Measurements from ENCODE around the gene UBE4B.
"Not testable (repeated sequence)": the region's sequence is repeated elsewhere in the genome, so short reads cannot be mapped to it uniquely, and the experiment has no call there.

The UBE4B gene

GRCh38 chr1:10032590-10033358 lies at the start of gene UBE4B:
UBE4B (plus strand) TSS chr1:10032958; CDS start chr1:10033671, 713 bp downstream.
- DNase-seq (ENCODE audit: low read depth, low spot score) = peak; percentile 96

DNA sequence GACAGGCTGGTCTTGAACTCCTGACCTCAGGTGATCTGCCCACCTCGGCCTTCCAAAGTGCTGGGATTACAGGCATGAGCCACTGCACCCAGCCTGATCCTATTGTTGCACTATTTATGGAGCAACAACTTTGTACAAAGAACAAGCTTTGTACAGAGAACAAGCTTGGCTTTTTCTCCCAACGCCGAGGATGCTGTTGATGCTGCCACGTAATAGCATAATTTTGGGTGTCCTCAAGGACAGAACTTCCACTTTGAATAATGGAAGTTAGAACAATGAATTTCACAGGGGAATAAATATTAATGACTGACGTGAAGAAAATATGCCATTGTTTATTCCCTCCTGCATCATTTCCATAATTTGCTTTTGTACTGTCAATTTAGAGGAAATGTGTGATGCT lies 48.5 kb upstream of the UBE4B start:
- no peak for DNase-seq (ENCODE audit: low read depth, low spot score)

GRCh38 chr1:9985001-9985400 lies 47.8 kb upstream of the UBE4B start:
- no peak for DNase-seq (ENCODE audit: low read depth, low spot score)

DNA sequence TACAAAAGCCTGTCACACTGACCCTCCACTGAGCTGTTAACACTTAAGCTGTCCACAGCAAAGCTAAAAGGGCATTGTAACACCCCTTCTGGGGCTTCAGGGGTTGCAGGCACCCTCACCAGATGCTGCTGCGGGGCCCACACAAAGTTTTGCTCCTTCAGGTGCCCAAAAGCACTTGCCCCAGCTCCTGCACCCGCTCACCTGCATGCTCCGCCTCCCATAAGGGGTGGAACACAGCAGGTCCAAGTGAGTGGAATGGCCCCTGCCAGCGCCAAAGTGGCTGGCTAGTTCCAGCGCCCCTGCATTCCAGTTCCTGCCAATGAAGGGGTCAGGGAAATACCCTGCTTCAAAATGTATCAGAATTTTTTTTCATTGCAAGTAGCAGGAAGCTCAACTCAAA lies 43.0 kb upstream of the UBE4B start:
- no peak for DNase-seq (ENCODE audit: low read depth, low spot score)

GRCh38 chr1:9990944-9991343 lies 41.8 kb upstream of the UBE4B start:
- DNase-seq (ENCODE audit: low read depth, low spot score) = no peak

DNA sequence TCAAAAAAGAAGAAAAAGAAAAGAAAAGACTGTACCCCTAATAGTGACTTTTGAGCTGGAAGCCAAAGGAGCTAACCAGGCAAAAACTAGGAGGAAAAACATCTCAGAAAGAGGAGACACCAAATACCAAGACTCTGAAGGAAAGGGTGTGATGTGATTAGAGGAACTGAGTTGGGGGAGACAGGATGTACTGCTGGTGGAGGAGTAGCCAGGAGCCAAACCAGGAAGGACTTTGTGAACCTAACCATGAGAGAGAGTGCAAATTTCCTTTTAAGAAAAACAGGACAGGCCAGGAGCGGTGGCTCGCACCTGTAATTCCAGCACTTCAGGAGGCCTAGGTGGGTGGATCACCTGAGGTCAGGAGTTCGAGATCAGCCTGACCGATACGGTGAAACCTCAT lies 39.8 kb upstream of the UBE4B start:
- no peak for DNase-seq (ENCODE audit: low read depth, low spot score)

GRCh38 chr1:9993561-9994075 lies 39.1 kb upstream of the UBE4B start:
- no peak for DNase-seq (ENCODE audit: low read depth, low spot score)

- DNase-seq (ENCODE audit: low read depth, low spot score) = no peak
Observed at GRCh38 chr1:9996624-9997582, 35.9 kb upstream of the UBE4B start, which contains the start of gene RBP7. RBP7 (plus strand) TSS chr1:9997228; CDS start chr1:9997259, 31 bp downstream.

DNA sequence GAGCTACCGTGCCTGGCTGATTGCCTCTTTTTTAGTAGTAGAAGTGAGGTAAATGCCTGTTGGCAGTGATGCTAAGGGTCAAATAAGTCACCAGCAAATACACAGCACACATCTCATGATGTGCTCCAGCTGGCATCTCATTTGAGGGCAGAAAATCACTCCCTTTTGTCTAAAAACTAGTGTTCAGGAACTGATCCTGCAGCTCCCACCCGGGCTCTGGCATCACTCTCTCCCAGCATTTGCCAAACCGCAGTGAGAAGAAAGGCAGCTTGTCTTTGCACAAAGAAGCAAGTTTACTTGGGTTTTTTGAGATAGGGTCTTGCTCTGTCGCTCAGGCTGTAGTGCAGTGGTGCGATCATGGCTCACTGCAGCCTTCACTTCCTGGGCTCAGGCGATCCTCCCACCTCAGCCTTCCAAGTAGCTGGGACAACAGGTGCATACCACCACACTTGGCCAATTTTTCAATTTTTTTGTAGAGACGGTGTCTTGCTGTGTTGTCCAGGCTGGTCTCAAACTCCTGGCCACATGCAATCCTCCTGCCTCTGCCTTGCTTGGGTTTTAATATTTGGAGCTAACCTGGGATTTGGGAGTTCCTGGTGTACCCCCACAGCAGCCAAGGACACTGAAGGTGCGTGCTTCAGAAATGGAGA lies 31.6 kb upstream of the UBE4B start:
- DNase-seq (ENCODE audit: low read depth, low spot score) = no peak

GRCh38 chr1:10005248-10005647 lies 27.5 kb upstream of the UBE4B start:
- not testable (repeated sequence) for DNase-seq (ENCODE audit: low read depth, low spot score)

GRCh38 chr1:10007169-10007568 lies 25.6 kb upstream of the UBE4B start:
- no peak for DNase-seq (ENCODE audit: low read depth, low spot score)

GRCh38 chr1:10014016-10014415 lies 18.7 kb upstream of the UBE4B start:
- no peak for DNase-seq (ENCODE audit: low read depth, low spot score)

DNA sequence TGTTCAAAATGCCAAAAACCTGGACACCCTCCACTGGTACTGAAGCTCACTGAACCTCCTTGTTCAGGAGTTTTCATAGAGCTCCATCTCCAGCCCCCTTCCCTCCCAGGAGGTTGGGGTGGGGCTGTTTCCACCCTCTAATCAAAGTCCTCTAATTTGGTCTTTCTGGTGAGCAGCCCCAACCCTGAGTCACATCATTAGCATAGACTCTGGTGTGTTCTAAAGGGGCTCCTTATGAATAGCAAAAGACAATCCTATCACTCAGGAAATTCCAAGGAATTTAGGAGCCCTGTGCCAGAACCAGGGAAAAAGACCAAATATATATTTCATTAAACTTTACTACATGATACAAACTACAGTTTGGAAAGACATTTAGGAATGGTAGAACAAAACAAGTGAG lies 13.2 kb upstream of the UBE4B start:
- DNase-seq (ENCODE audit: low read depth, low spot score) = no peak

GRCh38 chr1:10020086-10020485 lies 12.7 kb upstream of the UBE4B start:
- DNase-seq (ENCODE audit: low read depth, low spot score) = no peak

DNA sequence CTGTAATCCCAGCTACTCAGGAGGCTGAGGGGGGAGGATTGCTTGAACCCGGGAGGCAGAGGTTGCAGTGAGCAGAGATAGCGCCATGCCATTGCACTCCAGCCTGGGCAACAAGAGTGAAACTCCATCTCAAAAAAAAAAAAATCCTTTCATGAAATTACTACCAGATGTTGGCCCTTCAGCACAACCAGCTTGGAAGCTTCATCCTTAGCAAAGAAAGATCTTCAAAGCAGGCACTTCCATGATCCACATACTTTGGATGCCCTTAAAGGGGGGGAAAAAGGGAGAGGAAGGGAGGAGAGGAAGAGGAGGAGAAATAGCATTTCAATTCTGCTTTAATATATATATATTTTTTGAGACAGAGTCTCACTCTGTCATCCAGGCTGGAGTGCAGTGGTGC lies 12.1 kb upstream of the UBE4B start:
- DNase-seq (ENCODE audit: low read depth, low spot score) = not testable (repeated sequence)

DNA sequence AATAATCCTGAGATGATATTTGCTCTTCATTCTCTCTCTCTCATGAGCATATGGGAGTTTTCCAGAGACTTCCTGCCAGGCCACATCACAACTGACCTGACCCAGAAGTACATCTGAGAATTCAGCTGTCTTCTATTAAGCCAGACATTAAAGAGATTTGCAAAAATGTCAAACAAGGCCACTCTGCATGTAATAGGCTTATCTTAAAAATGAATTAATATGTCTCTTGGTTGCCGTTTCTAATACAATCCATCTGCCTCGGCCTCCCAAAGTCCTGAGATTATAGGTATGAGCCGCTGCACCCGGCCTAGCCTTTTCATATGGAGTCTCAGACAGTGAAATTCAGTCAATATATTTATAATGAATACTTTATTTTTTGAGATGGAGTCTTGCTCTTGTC lies 10.8 kb upstream of the UBE4B start:
- not testable (repeated sequence) for DNase-seq (ENCODE audit: low read depth, low spot score)

GRCh38 chr1:10022656-10023055 lies 10.1 kb upstream of the UBE4B start:
- DNase-seq (ENCODE audit: low read depth, low spot score) = no peak

GRCh38 chr1:10025354-10025753 lies 7.4 kb upstream of the UBE4B start:
- DNase-seq (ENCODE audit: low read depth, low spot score) = no peak

DNA sequence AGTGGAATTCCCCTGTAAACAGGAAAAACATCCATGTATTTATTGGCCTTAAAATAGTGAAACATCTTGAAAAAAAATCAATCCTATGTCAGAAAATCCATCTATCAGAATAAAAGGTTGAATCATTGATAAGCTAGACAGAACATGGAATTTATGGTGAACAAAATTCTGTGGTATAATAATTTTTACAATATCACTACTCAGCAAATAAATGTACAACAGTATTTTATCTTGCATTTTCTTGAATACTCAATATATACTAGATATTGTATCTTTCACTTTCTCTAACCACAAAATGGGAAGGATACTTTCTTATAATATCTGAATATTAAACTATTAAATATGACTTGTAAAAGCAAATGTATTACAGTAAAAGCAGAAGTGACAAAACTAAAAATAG lies 5.7 kb upstream of the UBE4B start:
- DNase-seq (ENCODE audit: low read depth, low spot score) = no peak

- not testable (repeated sequence) for DNase-seq (ENCODE audit: low read depth, low spot score)
Observed at GRCh38 chr1:10028956-10029500, 3.7 kb upstream of the UBE4B start.

DNA sequence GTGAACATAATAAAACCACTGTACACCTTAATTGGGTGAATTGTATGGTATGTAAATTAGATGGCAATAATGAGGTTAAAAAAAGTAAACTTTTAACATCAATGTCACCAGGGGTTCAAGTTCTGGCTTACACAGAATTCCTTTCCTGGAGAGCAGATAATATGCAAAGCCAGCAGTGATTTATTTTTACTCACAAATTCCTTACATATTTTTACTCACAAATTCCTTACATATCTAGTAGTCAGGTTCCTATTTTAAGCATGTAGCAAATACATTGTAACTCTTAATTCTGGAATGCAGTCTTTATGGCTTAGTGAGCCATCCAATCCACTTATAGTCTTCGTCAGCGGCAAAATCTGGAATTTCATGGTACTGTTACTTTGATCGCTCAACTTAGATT lies 1.3 kb upstream of the UBE4B start:
- DNase-seq (ENCODE audit: low read depth, low spot score) = no peak
